ENCODE results near the gene C6orf163. TPM values are rescaled to one million over a fixed set of nuclear protein-coding genes. Genes with fewer than 3 reads are reported as not detected.

Gene C6orf163
- total and polyA plus RNA-seq, 10 of the 15 experiments (the other 5 are each of a cell fraction or from before 2014, with no cell fraction given), result 0.56 to 3.7 (median 1.2) TPM

DNA sequence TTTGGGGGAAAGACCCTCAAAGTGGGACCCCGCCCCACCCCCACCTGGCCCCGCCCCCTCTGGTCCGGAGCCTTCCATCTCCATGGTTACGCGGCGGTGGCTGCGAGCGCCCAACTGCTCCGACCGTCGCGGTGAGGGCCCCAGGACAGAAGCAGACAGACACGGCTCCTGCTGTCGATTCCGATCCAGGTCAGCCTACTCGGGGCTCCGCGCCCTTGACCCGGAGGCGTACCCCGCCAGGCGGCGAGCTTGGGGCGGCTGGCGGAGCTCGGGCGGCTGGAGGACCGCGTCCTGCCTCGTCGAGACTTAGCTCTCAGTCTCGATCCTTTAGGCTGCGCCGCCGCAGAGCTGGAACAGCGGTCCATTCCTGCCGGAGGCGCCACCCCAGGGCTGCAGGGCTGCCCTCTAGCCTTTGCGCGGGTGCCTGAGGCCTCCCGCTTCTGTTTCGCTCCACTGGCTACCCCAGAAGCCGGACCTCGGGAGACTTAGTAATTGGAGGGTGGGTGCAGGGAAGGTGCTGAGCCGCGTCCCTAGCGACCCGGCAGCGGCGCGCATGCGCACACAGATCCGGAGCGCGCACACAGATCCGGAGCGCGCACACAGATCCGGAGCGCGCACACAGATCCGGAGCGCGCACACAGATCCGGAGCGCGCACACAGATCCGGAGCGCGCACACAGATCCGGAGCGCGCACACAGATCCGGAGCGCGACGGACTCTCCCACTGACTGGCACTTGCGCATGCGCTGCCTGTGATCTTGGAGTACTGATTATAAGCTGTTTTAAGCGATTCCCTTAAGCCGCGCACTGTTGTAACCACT, 63.5 kb downstream of the C6orf163 start, which contains the start of gene CFAP206 (continued):
- TF ChIP-seq PBX3 (IDR thresholded peaks at IDR 0.05; ENCODE audit: insufficient replicate concordance, low read depth, low read length) (no peak), NRF1 (conservative IDR thresholded peaks at IDR 0.05; ENCODE audit: low read depth, low read length) (peak; percentile 75), SUPT20H (IDR thresholded peaks at IDR 0.05; ENCODE audit: borderline replicate concordance, control insufficient read depth, low read depth, low read length) (no peak), ATF7 (IDR thresholded peaks at IDR 0.05; ENCODE audit: low read depth) (no peak), CBX5 (IDR thresholded peaks at IDR 0.05; ENCODE audit: low read depth) (peak; percentile 48; the same call in 1 of the 2 replicates)

DNA sequence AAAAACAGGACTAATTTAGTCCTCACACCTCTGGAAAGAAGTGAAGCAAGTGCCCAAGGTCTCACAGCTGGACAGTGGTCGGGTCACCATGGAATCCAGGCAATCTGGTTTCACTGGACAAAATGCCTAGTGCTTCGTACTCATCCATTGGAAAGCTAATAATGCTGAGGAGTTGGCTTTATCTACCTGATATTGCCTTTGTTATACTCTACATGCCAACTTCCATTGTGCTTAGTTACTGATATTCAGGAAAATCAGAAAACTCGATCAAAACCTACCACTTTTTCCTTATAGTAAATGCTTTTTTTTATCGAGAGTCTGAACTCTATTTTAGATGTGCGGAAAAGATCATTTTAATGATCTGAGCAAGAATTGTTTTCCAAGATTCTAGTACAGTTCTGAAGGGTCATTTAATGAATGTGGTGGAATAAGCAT, 64.1 kb downstream of the C6orf163 start:
- no TSS peak for BruUV-seq (replicated peaks)
- ChIA-PET RAD21 (ENCODE audit: unreplicated experiment) (interaction anchor here (1.0 to 1.5 kb wide), 4 partner anchors 16 to 1462 kb away, joined by 3 to 7 read pairs (median 3); partner anchors contain the start of genes ORC3 and RARS2), POLR2A (interaction anchor here (0.7 kb wide), 1 partner anchor 133 kb away, joined by 3 read pairs; no protein-coding TSS in a partner anchor), SMC1A (ENCODE audit: uncharacterized antibody, unreplicated experiment) (interaction anchor here (0.6 to 1.5 kb wide), 4 partner anchors 16 to 1461 kb away, joined by 3 to 5 read pairs (median 3); no protein-coding TSS in a partner anchor), CTCF (interaction anchor here (0.6 to 2.2 kb wide), 3 partner anchors 15 to 1462 kb away, joined by 3 to 6 read pairs (median 3); no protein-coding TSS in a partner anchor)
- no peaks in the 10 kb centered on the region for H3K4me1 ChIP-seq (ENCODE audit: control insufficient read depth, insufficient read depth, low read length)
- DNase-seq (ENCODE audit: low read depth, low spot score) (no peak), ATAC-seq (no peak), FAIRE-seq (no peak)
- H3K4me3 ChIP-seq, result peak overlapping the region; percentile 63
- in situ Hi-C loops (cut with MboI), result no loop called here
- no peaks in the 10 kb centered on the region; a peak in 1 of 4 replicates for H3K27me3 ChIP-seq (replicated peaks in 1 of 2; ENCODE audit: control insufficient read depth in 2 of 2, insufficient read depth in 2 of 2, low read length in 1 of 2)
- no peaks in the 10 kb centered on the region for H3K9me3 ChIP-seq (replicated peaks; ENCODE audit: control insufficient read depth, insufficient read depth, low read length)
- no peaks in the 10 kb centered on the region for H3K79me2 ChIP-seq (ENCODE audit: control insufficient read depth, insufficient read depth, low read length)
- H3K4me2 ChIP-seq (ENCODE audit: control insufficient read depth, insufficient read depth), result peak overlapping the region; percentile 71
- no peak for TF ChIP-seq RUNX3 (IDR thresholded peaks at IDR 0.05; ENCODE audit: low read length)
- TF ChIP-seq ATF3 (IDR thresholded peaks at IDR 0.05; ENCODE audit: borderline replicate concordance, extremely low read depth, low read depth, low read length), result no peak
- TF ChIP-seq HCFC1 (IDR thresholded peaks at IDR 0.05; ENCODE audit: low read length), result no peak
- TF ChIP-seq EGR1 (IDR thresholded peaks at IDR 0.05; ENCODE audit: borderline replicate concordance in 1 of 2, low read depth in 2 of 2, low read length in 2 of 2), result no peak
- TF ChIP-seq KAT2A (conservative IDR thresholded peaks at IDR 0.05; ENCODE audit: control insufficient read depth, low read depth, low read length), result no peak
- no peak for TF ChIP-seq NR2C2 (IDR thresholded peaks at IDR 0.05; ENCODE audit: borderline replicate concordance, control insufficient read depth, insufficient read length, low read depth)
- no peak for TF ChIP-seq POLR2A (IDR thresholded peaks at IDR 0.05; ENCODE audit: low read depth, low read length)
- no peak for TF ChIP-seq SMAD1 (IDR thresholded peaks at IDR 0.05; ENCODE audit: low read depth, partially characterized antibody)
- peak overlapping the region; percentile 98 for H2AFZ ChIP-seq (ENCODE audit: control insufficient read depth, low read depth, low read length)
- no peak overlapping the region for H3K27ac ChIP-seq (ENCODE audit: control insufficient read depth, insufficient read depth)
- no peaks in the 10 kb centered on the region for H3K36me3 ChIP-seq (ENCODE audit: control insufficient read depth in 2 of 2, insufficient read depth in 2 of 2, low read length in 1 of 2)
- intact Hi-C loops (cut with micrococcal nuclease; ENCODE audit: unreplicated experiment), result no loop called here
- no peaks in the 10 kb centered on the region for H4K20me1 ChIP-seq (ENCODE audit: control insufficient read depth, insufficient read depth)
- H3K9ac ChIP-seq (ENCODE audit: control insufficient read depth, insufficient read depth, low read length), result peak overlapping the region; percentile 50; the same call in 1 of the 2 replicates
- 59% methylated on average over 5 of the region's 5 CpGs for WGBS (ENCODE audit: insufficient coverage, insufficient replicate concordance, low lambda C conversion rate, missing lambda C conversion rate)
